Activated CD8-positive, alpha-beta memory T cell treated with anti-CD3 and anti-CD28 coated beads, Interleukin-2, amount 50 U/mL, for 4 hours (primary cell): ENCODE data around the gene PRRG3.

Source experiments
- DNase-seq: peaks from one replicate; pipeline ENCODE4 v3.0.0-alpha.2; 2020

PRRG3 gene

GRCh38 chrX:151745651-151746050 is 50.4 kb downstream of the PRRG3 start:
- no peak for DNase-seq

DNA sequence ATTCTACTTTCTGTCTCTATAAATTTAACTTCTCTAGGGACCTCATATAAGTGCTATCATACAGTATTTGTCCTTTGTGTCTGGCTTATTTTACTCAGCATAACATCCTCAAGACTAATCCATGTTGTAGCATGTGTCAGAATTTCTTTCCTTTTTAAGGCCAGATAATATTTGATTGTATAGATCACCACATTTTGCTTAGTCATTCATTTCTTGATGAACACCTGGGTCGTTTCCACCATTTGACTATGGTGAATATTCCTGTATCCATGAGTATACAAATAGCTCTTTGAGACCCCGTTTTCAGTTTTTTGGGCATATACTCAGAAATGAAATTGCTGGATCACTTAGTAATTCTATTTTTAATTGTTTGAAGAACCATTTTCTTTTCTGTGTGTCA is 51.2 kb downstream of the PRRG3 start:
- DNase-seq: no peak

- DNase-seq: no peak
Measured at GRCh38 chrX:151750511-151750910, 55.3 kb downstream of the PRRG3 start.

- no peak for DNase-seq
Measured at GRCh38 chrX:151752847-151753246, 57.6 kb downstream of the PRRG3 start.

GRCh38 chrX:151753313-151754046 is 58.2 kb downstream of the PRRG3 start:
- DNase-seq: no peak

GRCh38 chrX:151754047-151754429 is 58.8 kb downstream of the PRRG3 start:
- DNase-seq: no peak

- DNase-seq: no peak
Measured at GRCh38 chrX:151754641-151755215, 59.5 kb downstream of the PRRG3 start.
